GM19397 (cell line): ENCODE results near the gene EDRF1.
"Not testable (repeated sequence)": the region's sequence is repeated elsewhere in the genome, so short reads cannot be mapped to it uniquely, and the experiment has no call there.

Experiments used
- ATAC-seq: cut with Tn5 transposase; IDR thresholded peaks from one replicate; pipeline ENCODE4 v1.9.1; 2021; ENCODE audit warnings: mild to moderate bottlenecking, moderate library complexity; ENCODE audit not compliant: unreplicated experiment

The EDRF1 gene, protein sequence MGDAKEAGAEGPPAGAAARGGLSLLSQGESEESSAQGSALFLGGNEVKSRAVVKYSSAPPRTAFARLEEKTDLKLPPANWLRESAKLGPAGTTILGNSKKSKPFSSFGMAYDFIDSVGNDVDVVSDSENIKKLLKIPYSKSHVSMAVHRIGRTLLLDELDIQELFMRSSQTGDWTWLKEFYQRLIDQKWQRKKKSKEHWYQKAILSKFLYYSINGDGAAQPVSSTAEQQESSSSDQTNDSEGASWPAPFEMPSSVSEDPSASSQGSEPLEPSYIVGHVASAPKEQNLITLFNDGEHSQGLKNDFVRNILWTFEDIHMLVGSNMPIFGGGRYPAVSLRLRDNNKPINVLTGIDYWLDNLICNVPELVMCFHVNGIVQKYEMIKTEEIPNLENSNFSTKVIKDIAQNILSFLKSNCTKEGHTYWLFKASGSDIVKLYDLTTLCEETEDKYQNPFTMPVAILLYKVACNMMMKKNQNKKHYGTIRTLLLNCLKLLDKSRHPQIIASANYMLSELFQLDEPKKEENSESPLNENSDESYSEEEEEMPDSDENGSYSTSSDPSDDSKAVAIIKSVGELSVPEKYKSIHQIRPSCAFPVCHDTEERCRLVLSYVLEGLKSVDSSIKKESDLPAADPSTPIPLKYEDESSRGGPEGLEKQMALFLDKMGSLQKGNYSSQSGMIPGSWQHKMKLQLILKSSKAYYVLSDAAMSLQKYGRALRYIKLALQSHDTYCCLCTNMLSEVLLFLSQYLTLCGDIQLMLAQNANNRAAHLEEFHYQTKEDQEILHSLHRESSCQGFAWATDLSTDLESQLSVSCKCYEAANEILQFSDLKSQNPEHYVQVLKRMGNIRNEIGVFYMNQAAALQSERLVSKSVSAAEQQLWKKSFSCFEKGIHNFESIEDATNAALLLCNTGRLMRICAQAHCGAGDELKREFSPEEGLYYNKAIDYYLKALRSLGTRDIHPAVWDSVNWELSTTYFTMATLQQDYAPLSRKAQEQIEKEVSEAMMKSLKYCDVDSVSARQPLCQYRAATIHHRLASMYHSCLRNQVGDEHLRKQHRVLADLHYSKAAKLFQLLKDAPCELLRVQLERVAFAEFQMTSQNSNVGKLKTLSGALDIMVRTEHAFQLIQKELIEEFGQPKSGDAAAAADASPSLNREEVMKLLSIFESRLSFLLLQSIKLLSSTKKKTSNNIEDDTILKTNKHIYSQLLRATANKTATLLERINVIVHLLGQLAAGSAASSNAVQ

DNA sequence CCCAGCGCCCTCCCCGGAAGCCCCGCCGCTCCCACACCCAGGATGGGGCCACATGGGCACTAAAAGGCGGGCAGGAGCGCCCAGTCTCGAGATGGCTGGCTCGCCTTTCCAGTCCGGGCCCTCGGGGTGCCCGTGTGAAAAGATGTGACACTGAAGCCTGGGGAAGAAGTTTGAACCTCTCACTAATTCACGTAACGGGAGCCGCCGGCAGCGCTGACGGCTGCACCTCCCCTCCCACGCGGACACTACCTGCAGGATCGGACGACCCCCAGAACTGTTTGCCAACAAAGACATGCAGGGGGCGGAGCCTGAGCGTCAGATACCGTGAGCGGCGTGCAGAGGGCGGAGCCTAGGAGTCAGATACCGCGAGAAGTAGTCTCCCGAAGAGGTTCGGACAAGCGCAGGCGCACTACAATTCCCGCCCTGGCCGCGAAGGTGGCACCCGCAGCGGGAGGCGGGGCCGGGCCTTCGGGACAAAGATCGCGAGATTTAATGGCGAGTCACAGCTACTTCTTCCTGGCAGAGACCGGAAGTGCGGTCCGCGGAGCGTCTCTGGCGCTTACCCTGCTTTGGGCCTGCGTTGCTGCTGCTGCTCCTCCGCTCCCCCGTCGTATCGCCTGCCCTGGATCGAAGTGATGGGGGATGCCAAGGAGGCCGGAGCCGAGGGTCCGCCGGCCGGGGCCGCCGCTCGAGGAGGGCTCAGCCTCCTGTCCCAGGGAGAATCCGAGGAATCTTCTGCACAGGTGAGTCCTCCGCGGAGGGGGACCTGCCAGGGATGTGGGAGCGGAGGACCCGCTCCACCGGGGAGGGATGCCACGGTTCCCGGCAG lies at the start of gene EDRF1:
TSS of gene EDRF1 (plus strand) at position 537 of the 829 bp plus-strand sequence. CDS start at position 636, 99 bp downstream.
- ATAC-seq, result peak; percentile 87

DNA sequence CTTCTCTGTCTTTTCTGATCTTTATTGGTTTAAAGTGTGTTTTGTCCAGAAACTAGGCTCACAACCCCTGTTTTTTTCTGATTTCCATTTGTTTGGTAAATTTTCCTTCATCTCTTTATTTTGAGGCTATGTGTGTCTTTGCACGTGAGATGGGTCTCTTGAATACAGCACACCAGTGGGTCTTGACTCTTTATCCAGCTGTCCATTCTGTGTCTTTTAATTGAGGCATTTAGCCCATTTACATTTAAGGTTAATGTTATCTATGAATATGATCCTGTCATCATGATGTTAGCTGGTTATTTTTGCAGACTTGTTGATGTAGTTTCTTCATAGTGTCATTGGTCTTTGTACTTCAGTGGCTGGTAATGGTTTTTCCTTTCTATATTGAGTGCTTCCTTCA lies 46.6 kb upstream of the EDRF1 start:
- no peak for ATAC-seq

- ATAC-seq, result no peak
Observed at GRCh38 chr10:125679436-125679835, 40.1 kb upstream of the EDRF1 start.

DNA sequence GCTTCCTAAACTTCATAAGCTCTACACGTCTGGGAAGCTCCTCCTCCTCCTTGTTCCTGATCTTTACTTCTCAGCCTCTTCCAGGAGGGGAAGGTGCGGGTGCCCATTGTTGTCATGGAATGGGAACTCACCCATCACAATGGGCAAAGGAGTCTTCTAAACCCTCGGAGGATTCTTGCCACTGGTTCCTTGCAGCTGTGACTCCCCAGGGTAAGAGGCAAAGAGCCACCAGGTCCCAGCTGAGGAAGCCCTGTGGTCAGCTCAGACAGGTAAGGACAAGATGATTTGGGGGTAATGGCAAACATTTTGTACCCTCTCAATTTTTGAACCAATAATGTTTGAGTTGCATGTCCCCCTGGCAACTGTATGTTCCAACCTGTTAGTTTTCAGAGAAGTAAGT lies 36.4 kb upstream of the EDRF1 start, which contains the start of gene TEX36:
TSS of gene TEX36 (minus strand) at position 101 of the 400 bp plus-strand sequence. CDS start 174 bp downstream, outside the sequence.
- no peak for ATAC-seq

DNA sequence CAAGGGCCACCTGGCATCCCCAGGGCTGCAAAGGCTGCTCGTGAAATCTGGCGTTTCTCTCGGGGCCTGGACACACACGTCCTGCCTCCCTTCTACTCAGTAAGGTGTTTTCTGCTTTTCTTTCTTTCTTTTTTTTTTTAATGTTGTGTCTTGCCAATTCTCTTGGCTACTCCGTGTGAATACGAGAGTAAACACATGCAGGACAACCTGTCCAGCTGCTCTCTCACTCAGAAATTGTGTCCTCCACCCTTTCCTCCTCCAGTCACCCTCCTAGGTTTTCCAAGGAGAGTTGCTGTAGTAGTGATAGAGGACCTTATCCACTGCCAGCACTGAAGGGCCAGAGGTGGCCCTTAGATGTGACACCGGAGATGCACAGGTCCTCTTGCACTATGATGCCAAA lies 35.7 kb upstream of the EDRF1 start:
- no peak for ATAC-seq

GRCh38 chr10:125684581-125684980 lies 34.9 kb upstream of the EDRF1 start:
- no peak for ATAC-seq

- ATAC-seq, result no peak
Observed at GRCh38 chr10:125687507-125688185, 31.9 kb upstream of the EDRF1 start.

GRCh38 chr10:125689955-125690569 lies 29.4 kb upstream of the EDRF1 start:
- no peak for ATAC-seq

DNA sequence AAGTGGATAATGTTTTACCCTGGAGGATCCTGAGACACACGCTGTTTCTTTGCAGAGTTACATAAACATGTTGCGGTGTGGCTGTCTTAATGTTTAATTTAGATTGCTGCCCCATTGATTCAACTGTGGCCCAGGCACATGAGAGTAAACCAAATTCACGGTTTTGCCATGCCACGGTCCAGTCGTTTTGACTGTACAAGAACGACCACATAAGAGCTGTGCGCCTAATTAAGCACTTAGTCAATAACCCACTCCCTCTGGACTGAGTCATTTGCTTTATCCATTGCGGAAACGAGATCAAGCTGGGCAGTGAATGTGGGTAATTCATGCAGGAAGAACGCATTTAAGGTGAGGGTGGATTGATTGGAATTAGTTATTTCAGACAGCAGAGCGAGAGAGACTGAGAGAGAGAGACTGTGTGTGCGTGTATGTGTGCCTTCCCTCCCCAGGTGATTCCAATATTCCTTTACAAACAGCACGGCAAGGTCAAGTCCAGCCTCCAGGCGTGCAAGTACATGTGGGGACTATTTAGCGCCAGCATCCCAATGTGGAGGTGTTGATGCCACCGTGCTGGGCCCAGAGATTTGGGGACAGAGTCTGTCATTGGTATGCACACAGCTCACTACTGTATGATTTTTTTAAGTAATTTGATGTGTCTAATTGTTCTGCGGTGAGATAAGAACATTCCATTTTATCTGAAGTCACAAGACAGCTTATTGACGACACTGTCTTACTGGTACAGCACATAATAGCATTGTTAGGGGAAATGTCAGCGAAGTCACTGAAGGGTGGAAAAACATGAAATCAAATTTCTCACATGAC lies 28.1 kb upstream of the EDRF1 start:
- ATAC-seq, result no peak

DNA sequence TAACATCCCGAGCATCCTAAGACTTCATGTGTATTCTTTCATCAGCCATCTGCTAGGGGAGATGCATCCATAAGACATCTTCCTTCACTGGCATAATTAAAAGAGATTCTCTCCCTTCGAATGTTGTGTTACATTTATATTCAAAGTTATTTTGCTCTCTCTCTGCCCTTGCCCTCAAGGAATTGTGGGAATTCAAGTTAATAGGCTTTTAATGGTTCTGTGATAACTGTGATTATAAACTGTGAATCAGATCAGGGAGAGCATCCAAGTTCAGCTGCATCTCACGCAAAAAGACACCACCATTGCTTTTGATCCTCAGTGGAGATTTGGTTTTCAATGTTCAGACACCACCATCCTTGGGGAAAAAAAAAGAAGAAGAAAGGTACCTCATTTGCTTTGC lies 27.3 kb upstream of the EDRF1 start:
- ATAC-seq, result no peak

GRCh38 chr10:125692601-125693523 lies 26.6 kb upstream of the EDRF1 start:
- ATAC-seq, result no peak

DNA sequence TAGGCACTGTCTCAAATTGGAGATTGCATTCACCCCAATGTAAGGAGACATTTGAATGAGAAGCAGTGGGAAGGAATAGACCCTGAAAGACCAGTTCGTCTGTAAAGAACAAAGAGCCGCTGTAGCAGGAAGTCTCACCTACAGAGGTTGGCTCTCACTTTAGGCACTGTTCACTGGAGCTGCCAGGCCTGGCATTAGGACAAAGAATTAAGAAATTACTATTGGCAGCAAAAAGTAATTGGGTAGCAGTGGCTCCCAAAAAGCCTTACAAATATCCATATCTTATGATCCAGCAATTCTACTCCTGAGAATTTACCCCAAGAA lies 26.0 kb upstream of the EDRF1 start:
- ATAC-seq, result no peak

DNA sequence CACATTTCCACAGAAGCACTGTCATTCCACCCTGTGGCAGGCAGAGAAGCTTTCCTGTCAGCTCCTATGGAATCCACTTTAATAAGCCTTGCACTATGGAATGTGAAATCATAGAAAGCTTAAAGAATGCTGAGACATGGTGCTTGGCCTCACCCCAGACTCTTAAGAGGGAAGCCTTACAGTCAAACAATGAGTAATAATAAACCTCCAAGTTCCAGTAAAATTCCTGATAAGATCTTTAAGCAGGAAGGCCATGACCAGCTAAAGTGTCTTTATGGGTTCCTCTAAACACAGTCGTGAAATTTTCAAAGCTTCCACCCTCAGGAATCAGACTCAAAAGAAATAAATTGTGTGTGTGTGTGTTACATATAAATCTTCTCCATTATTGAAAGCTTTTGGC lies 24.6 kb upstream of the EDRF1 start:
- ATAC-seq, result no peak

DNA sequence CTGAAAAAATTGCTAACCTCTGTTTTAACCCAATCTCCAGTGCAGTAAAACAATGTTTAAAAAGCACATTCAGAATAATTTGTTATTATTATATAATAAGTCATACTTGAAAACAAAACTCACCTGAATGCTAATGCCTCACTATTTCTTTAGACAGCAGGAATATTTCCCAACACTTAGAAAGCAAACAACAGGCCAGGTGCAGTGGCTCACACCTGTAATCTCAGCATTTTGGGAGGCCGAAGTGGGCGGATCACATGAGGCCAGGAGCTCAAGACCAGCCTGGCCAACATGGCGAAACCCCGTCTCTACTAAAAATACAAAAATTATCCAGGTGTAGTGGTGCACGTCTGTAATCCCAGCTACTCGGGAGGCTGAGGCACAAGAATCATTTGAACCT lies 22.6 kb upstream of the EDRF1 start:
- not testable (repeated sequence) for ATAC-seq

GRCh38 chr10:125698481-125698998 lies 21.0 kb upstream of the EDRF1 start:
- no peak for ATAC-seq

- no peak for ATAC-seq
Observed at GRCh38 chr10:125699562-125700143, 19.9 kb upstream of the EDRF1 start.
